HG03060 (cell line): ENCODE results near the gene SIK1.
"Not testable (repeated sequence)": the region's sequence is repeated elsewhere in the genome, so short reads cannot be mapped to it uniquely, and the experiment has no call there.

Source experiments
- ATAC-seq: cut with Tn5 transposase; IDR thresholded peaks from one replicate; pipeline ENCODE4 v1.9.1; 2021; ENCODE audit warnings: low read depth, moderate number of reproducible peaks; ENCODE audit not compliant: unreplicated experiment

Gene SIK1

DNA sequence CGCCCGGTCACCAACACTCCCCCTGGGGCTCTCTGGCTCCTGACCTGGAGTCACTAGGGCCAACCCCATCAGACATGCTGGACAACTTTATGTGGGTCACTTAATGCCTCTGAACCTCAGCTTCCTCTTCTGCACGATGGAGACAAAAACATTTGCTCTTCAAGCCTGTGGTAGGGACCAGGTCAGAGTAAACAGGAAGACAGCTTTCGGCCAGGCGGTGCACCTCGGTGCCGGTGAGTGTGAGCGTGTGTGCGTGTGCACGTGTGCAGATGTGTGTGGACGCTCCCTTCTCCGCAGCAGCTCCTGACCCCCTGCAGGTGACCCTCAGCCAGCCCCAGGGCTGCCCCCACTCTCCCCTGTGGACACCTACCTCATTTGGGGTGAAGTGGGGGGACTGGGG lies 28.4 kb downstream of the SIK1 start:
- not testable (repeated sequence) for ATAC-seq

DNA sequence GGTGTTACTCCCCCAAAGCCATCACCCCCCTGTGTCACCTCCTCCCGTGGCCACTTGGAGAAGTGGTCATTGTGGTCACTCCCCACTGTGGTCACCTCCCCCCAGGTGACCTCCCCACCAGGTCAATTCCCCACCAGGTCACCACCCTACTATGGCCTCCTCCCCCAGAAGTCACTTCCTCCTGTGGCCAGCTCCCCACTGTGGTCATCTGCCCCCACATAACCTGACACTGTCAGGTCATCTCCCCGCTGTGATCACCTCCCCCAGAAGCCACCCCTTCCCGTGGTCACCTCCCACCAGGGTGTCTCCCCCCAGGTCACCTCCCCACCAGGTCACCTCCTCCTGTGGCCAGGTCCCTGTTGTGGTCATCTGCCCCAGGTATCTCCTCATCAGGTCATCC lies 28.9 kb downstream of the SIK1 start:
- not testable (repeated sequence) for ATAC-seq

GRCh38 chr21:43397439-43397808 lies 29.5 kb downstream of the SIK1 start:
- not testable (repeated sequence) for ATAC-seq

DNA sequence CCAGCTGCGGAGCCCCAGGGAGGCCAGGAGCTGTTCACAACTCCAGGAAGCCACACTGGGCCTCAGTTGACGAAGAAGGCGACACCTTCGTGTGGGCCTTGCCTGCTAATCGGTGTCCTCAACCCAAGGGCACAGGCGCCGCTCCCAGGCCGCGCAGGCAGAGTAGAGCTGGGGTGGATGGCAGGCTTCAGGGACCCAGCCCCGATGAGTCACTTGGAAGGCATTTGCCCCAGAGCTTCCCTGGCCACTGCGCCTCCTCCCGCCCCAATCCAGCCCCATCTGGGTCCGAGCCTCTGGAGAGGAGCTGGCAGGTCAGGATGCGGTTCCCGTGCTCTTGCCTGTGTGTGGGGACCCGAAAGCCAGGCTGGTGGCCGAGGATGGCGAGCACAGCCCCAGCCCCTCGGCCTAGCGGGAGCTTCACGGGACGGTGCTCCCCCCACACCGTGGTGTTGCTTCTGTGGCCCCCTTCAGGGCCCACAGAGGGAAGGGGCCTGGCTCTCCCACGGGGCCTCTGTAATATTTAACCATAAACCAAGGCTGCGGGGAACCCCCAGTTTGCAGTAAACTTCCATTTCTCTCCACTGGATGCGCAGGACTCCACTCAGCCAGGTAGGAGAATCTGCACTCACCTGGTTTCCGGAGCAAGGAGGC lies 30.0 kb downstream of the SIK1 start:
- not testable (repeated sequence) for ATAC-seq

DNA sequence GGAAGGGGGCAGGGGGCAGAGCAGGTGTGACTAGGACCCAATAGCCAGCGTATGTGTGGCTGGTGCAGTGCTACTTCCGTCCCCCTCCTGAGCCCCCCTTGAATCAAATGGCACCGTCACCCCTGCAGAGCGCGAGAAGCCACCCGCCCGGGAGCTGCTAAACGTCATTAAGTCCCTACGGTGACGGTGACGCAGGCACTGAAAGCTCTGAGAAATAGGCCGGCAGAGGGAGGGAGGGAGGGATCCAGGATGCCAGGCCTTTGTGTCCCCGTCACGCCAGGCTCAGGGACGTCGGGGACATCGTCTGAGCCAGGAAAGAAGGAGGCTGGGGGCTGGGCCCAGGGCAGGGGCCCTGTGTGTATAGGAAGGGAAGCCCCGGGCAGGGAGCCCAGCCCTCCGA lies 43.6 kb downstream of the SIK1 start:
- not testable (repeated sequence) for ATAC-seq

GRCh38 chr21:43382902-43383301 lies 44.0 kb downstream of the SIK1 start:
- not testable (repeated sequence) for ATAC-seq

DNA sequence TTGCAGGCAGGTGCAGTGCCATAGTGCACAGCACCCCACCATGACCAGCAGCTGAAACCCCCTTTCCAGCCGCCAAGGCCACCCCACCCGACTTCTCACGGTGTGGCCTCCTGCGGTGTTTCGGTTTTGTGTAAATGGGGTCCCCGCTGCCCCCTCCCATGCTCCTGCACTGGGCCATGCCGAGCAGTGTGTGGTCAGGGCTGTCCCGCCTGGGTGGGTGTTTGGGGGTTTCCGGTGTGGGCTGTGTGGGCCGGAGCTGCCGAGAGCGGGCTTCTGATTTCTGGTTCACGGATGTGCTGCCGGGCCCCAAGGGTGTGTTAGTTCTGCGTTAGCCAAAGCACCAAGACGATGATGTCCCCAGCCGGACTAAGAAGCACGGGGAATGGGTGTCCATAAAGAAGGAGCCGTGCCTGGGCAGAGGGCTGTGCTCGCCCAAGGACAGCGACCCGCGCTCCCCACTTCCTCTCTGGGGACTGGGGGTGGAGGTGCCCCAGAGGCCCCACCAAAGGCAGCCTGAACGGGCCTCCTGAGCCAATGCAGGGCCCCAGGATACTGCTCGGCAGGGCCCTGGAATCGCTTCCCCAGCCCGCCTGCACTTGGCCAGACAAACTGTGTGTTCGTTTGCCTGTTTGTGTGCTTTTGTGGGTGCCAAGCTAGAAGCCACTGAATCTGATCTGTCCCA lies 45.9 kb downstream of the SIK1 start:
- not testable (repeated sequence) for ATAC-seq

DNA sequence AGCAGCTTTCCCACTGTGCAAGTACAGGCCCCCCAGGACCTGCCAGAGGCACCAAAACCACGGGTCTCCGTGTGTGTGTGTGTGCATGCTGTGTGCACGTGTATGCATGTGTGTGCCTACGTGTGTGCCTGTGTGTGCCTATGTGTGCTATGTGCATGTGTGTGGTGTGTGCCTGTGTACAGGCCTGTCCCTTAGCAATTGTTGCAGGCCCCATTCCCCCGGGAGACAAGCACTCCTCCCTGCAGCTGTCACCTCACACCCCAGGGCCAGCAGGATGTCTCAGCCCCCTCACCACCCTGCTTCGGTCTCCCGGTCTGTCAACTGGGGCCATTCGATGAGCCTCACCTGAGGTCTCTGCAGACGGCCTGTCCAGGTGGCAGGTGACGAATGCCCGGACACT lies 46.6 kb downstream of the SIK1 start:
- not testable (repeated sequence) for ATAC-seq

- not testable (repeated sequence) for ATAC-seq
Observed at GRCh38 chr21:43379626-43380122, 47.3 kb downstream of the SIK1 start.

GRCh38 chr21:43376478-43376882 lies 50.5 kb downstream of the SIK1 start:
- ATAC-seq = no peak

DNA sequence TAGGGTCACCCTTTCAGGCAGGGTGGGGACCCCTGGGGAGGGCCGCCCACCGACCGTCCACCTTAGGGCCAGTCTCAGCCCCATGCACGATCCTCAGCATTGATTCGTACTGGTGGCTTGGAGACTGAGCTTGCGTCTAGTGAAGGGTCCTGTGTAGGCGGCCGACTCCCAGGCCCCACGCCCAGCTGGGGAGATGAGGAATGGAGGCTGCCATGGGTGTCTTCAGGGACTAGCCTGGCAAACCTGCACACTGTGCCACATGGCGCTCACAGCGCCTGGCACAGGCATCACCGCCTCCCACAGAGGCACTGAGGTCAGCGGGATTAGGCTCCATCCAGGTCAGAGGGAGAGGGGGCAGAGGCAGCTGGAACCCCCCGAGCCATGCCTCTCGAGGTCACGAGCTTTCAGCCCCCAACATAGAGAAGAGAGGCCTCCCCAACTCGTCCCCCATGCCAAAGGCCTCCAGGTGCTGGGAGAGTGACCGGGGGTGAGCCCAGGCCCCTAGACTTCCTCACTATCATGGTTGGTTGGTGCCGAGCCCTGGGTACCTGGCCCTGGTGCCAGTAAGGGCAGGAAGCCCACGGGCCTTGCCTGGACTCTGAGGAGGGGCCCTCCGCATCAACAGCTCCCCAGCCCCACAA lies 51.0 kb downstream of the SIK1 start:
- ATAC-seq = no peak

DNA sequence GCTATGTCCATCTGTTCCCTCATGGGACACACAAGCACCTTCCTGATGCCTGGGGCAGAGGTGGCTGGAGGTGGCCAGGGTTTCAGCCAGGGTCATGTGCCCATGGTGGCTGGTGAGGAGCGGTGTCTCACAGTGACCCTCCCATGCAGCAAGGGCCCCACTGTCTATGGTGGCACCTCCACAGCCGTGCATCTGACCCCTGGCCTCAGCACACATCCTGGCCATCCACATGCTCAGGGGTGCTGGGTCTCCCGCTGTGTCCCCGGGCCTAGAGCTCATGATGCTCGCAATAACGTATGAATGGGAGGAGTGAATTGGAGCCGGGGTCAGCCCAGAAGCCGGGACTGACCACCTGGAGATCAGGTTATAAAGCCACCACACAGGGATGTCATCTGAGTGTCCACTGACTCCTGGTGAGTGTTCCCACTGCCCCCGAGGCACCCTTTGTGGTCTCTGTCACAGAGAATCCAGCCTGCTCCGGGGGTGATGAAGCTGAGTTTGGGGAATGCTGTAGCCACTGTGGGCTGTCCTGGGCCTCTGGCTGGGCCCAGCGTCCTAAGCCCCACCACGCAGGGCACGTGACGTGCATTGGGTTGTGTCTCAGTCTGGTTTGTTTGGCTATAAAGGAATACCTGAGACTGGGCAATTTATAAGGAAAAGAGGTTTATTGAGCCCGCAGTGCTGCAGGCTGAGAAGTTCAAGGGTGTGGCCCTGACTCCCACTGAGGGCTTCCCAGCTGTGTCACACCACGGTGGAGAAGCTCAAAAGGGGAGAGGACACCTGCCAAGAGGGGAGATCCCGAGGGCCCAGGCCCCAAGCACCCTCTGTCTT lies 51.7 kb downstream of the SIK1 start:
- ATAC-seq = no peak

- ATAC-seq = no peak
Observed at GRCh38 chr21:43374228-43374885, 52.6 kb downstream of the SIK1 start.

DNA sequence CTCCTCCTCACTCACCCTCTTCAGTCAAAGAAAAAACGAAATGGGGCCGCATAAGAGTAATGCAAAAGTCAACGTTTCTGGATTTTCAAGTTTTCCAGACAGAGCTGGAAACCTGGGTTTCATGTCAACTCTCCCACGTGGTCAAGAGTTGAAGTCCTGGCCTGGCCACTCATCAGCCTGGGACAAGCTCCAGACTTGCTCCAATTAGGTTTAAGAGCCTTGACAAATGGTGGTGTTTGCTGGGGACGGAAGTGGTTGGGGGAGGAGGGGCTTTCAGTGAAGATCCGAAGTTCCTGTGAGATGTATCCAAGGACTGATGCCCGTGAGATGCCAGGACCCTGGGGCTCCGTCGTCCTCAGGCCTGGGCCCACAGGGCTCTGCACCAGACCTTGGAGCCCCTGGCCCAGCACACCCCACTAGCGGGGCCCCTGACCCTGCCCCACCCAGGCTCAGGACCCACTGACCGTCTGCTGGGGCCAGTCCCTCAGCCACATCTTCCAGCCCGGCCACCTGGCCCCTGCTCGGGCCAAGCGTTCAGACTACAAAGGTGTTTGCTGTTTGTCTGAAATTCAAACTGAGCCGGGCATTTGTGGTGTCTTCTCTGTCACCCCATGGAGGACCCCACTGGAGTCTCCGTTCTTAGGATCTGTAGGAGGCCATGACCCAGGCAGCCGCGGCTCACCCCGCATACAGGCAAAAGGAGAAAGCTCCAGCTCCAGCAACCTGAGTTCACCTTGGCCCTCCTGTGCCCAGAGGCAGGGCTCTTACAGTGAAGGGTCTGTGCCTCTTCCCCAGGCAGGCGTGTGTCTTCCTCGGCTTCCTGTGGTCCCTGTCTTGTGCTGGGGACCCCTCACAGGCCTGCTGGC lies 53.3 kb downstream of the SIK1 start:
- no peak for ATAC-seq

DNA sequence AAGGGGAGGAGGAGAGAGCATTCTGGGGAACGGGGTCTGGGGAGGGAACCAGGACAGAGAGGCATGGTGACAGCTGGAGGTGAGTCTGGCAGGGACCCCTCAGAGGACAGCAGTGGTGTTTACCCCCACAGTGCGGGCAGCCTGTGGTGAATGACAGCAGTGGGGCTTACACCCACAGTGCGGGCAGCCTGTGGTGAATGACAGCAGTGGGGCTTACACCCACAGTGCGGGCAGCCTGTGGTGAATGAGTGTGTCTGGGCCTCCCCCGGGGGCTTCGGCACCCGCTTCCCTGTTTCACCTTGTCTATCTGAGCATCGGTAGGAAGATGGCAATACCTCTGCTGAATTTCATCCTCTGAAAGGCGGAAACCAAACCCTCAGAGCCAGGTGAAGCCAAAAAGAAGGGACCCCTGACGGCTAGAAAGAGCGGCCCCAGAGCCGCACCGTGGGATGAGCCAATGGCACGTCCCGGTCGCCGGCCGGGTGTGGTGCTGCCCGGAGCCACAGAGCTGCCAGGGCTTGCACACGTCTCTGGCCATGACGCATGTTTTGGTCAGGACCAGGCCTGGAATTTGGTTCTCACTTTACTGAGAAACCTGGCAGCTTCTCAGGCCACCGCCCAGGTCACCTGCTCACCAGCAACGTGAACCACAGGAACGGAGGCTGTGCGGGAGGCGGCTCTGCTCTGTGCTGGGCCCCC lies 54.1 kb downstream of the SIK1 start:
- ATAC-seq = no peak

- ATAC-seq = no peak
Observed at GRCh38 chr21:43371786-43372185, 55.1 kb downstream of the SIK1 start.

DNA sequence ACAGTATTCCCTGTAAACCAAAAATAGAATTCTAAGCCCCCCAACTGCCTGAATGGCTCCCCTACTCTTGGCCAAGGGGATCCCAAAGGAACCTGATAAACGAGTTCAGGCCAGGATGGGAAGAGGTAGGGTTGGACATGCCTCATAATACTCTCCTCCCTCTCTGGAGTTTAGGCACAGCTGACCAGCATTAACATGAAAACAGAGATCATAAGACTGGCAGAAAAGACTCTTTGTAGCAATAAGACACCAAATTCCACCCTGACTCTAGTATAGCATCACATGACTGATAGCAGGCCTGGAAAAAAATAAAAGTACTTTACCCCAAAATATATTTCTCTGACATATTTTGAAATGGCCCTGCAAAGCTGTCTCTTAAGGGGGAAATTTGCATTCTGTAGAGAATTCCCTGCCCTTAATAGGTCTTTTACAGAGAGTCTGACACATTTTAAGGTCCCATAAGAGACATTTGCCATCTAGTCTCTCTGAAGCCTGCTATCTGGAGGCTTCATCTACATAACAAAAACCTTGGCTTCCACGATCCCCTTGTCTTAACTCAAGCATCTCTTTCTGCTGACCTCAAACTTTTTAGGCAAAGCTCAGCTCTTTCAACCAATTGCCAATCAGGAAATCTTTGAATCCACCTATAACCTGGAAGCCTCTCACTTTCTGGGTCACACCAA lies 55.9 kb downstream of the SIK1 start:
- no peak for ATAC-seq

GRCh38 chr21:43370091-43370658 lies 56.8 kb downstream of the SIK1 start:
- no peak for ATAC-seq
